B cell (primary cell): ENCODE measurements around the gene TRPM4. TPM values are rescaled to one million over a fixed set of nuclear protein-coding genes. Genes with fewer than 3 reads are reported as not detected.

Experiments used
- ATAC-seq: fragments of 200-7000 bp; cut with Tn5 transposase; one replicate; pipeline ENCODE4 v1.10.0; 2021; ENCODE audit warnings: low read depth, mild to moderate bottlenecking, moderate number of reproducible peaks, moderate library complexity
- CTCF ChIA-PET: fragments of 350-600 bp; sonication (Branson Sonifier 250); formaldehyde crosslinking; loops from one replicate; lab custom pipeline; 2021; ENCODE audit warnings: antibody characterized with exemption, inconsistent platforms; lab: Charles Lee
- POLR2A ChIA-PET: fragments of 350-600 bp; sonication (Branson Sonifier 250); formaldehyde crosslinking; loops from one replicate; lab custom pipeline; 2021; ENCODE audit warnings: antibody characterized with exemption; lab: Charles Lee
- DNase-seq: peaks from one replicate; pipeline ENCODE4 v3.0.0; 2013
- H2AFZ ChIP-seq: 2 replicates; pipeline ENCODE4 v1.6.1; 2012; ENCODE audit warnings: mild to moderate bottlenecking, low read depth, low read length; ENCODE audit not compliant: insufficient read depth, poor library complexity, severe bottlenecking
- H3K27ac ChIP-seq, 2 donors: 1 replicate in 1 of 2; 2 replicates in 1 of 2; pipeline ENCODE4 v1.5.1; 2012 to 2013; ENCODE audit warnings: low read length in 2 of 2, mild to moderate bottlenecking in 2 of 2, moderate library complexity in 1 of 2
- H3K27me3 ChIP-seq, 4 experiments: fragments of 200-600 bp in 1 of 4; sonication (generic) in 1 of 4; replicated peaks in 1 of 4; 1 replicate in 2 of 4; 2 replicates in 2 of 4; pipeline versions ENCODE4 v1.6.1 to v1.7.0; 2013 to 2016; ENCODE audit warnings: low read length in 3 of 4, mild to moderate bottlenecking in 2 of 4, mixed read lengths in 1 of 4, moderate library complexity in 1 of 4; ENCODE audit not compliant: insufficient read depth in 4 of 4, control insufficient read depth in 3 of 4; ENCODE audit errors: control extremely low read depth in 1 of 4
- H3K36me3 ChIP-seq, 2 experiments: replicated peaks in 1 of 2; 1 replicate in 1 of 2; 2 replicates in 1 of 2; pipeline versions ENCODE4 v1.6.1 to v1.7.1; 2013; ENCODE audit warnings: low read length in 1 of 2; ENCODE audit not compliant: insufficient read depth in 2 of 2, control insufficient read depth in 1 of 2; ENCODE audit errors: control extremely low read depth in 1 of 2, extremely low read depth in 1 of 2
- H3K4me1 ChIP-seq, 2 donors: fragments of 200-600 bp in 1 of 2; sonication (generic) in 1 of 2; 1 replicate in 1 of 2; 2 replicates in 1 of 2; pipeline versions ENCODE4 v1.5.1 to v1.6.1; 2013 to 2017; ENCODE audit warnings: low read length in 2 of 2; ENCODE audit not compliant: control insufficient read depth in 2 of 2, insufficient read depth in 2 of 2
- H3K4me2 ChIP-seq: replicated peaks from 2 replicates; pipeline ENCODE3; 2012; ENCODE audit warnings: mild to moderate bottlenecking, low read depth, low read length; ENCODE audit not compliant: poor library complexity, severe bottlenecking
- H3K4me3 ChIP-seq, 5 experiments: fragments of 200-600 bp in 1 of 5; sonication (generic) in 1 of 5; 1 replicate in 3 of 5; 2 replicates in 2 of 5; pipeline versions ENCODE4 v1.5.1 to v1.7.0; 2011 to 2016; ENCODE audit warnings: low read length in 4 of 5, mild to moderate bottlenecking in 4 of 5, low read depth in 2 of 5, control low read depth in 1 of 5, moderate library complexity in 1 of 5; ENCODE audit not compliant: insufficient read depth in 1 of 5; ENCODE audit errors: control extremely low read depth in 1 of 5, extremely low read depth in 1 of 5
- H3K79me2 ChIP-seq: fragments of 200-600 bp; sonication (generic); one replicate; pipeline ENCODE4 v1.6.0; 2016; ENCODE audit warnings: low read length; ENCODE audit not compliant: control insufficient read depth, insufficient read depth
- H3K9ac ChIP-seq: fragments of 200-600 bp; sonication (generic); 2 replicates; pipeline ENCODE4 v1.6.1; 2017; ENCODE audit warnings: mild to moderate bottlenecking, low read length, moderate library complexity
- H3K9me3 ChIP-seq, 3 donors: one replicate each; pipeline versions ENCODE4 v1.6.1 to v1.7.1; 2013; ENCODE audit warnings: low read length in 2 of 3; ENCODE audit not compliant: control insufficient read depth in 2 of 3, insufficient read depth in 1 of 3; ENCODE audit errors: control extremely low read depth in 1 of 3
- H4K20me1 ChIP-seq: 2 replicates; pipeline ENCODE4 v1.6.0; 2012; ENCODE audit warnings: mild to moderate bottlenecking, low read length; ENCODE audit not compliant: insufficient read depth, control insufficient read depth, poor library complexity, severe bottlenecking
- H3K27ac Mint-ChIP-seq: one replicate; pipeline ENCODE4 v1.8.0; 2021; ENCODE audit warnings: mixed read lengths
- H3K27me3 Mint-ChIP-seq: one replicate; pipeline ENCODE4 v1.8.0; 2021; ENCODE audit warnings: mixed read lengths
- H3K4me1 Mint-ChIP-seq: one replicate; pipeline ENCODE4 v1.8.0; 2021; ENCODE audit warnings: mixed read lengths
- H3K4me3 Mint-ChIP-seq: one replicate; pipeline ENCODE4 v1.8.0; 2021; ENCODE audit warnings: mixed read lengths
- H3K9me3 Mint-ChIP-seq: one replicate; pipeline ENCODE4 v1.8.0; 2022; ENCODE audit warnings: mixed read lengths; ENCODE audit not compliant: insufficient read depth
- EZH2 ChIP-seq: IDR thresholded peaks from 2 replicates; pipeline ENCODE4 v1.6.1; 2012; ENCODE audit warnings: borderline replicate concordance, low read depth, mild to moderate bottlenecking, moderate library complexity, low read length; ENCODE audit not compliant: insufficient read depth, poor library complexity, severe bottlenecking
- WGBS: methylation state at CpG from one replicate; pipeline ENCODE4 v1.1.5; 2013; ENCODE audit warnings: missing lambda C conversion rate; ENCODE audit not compliant: insufficient coverage; 5-methylcytosine and 5-hydroxymethylcytosine counted together
- intact Hi-C: fragments of 100-400 bp; cut with micrococcal nuclease; formaldehyde crosslinking; loops from one replicate; pipeline ENCODE4 v1.10.0; 2022
- polyA plus RNA-seq: library from polyadenylated mRNA; depleted of rRNA; stranded (reverse); fragments of >200 nt; gene quantifications from 2 replicates; pipeline ENCODE4 v1.2.3, GENCODE V29; 2012
- total RNA-seq, 2 donors: library from RNA; stranded (reverse); fragments of 120-200 nt in 1 of 2; gene quantifications; 1 replicate in 1 of 2; 2 replicates in 1 of 2; pipeline versions ENCODE4 v1.2.3 to v1.2.4, GENCODE V29; 2013 to 2022
- TF ChIP-seq, protein P1 (sequence below): fragments of 200-600 bp; IDR thresholded peaks from one replicate; pipeline ENCODE4 v1.8.0; 2022; ENCODE audit warnings: antibody characterized with exemption, mild to moderate bottlenecking

TRPM4 gene
- total and polyA plus RNA-seq, 2 donors (not counting 1 experiment from before 2014, with no cell fraction given) = 0.24 TPM; not detected in 1

DNA sequence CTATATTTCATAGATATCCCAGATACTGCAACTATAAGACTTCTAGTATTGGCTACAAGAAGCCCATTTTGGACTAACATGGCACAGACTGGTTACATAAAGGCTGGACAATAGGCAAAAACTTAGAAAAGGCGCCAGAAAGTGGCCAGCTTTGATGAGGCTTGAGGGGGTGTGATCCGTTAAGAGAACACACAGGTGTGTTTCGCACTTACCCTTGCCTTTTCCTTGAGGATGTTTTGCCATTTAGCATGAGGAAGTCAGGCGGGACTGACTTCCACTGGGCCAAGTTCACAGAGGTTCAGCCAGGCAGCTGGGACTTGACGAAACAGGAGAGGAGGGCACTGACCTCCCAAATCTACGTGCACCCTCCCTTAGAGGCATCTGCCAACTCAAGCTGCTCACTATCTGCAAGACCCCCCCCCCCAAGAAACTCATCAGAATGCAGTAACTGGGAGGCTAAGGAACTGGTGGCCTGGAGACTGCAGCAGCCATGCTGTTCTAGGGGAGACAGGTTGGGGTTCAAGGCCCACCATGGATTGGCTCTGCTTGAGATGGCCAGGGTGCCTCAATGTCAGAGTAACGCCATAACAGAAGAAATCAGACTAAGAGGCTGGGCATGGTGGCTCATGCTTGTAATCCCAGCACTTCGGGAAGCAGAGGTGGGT lies 47.9 kb upstream of the TRPM4 start:
- H3K9ac ChIP-seq = no peak overlapping the region
- Mint-ChIP-seq H3K9me3 (no peaks in the 10 kb centered on the region), H3K27me3 (no peaks in the 10 kb centered on the region), H3K27ac (no peak overlapping the region), H3K4me1 (peaks cover 17% of the 10 kb centered on the region), H3K4me3 (no peak overlapping the region)
- H3K9me3 ChIP-seq = no peaks in the 10 kb centered on the region
- CTCF ChIA-PET = interaction anchor here (2.2 kb wide), 1 partner anchor 12 kb away, joined by 8 read pairs; no protein-coding TSS in a partner anchor
- no peak overlapping the region for H3K4me2 ChIP-seq
- POLR2A ChIA-PET = no interaction called here
- H4K20me1 ChIP-seq = peaks cover 32% of the 10 kb centered on the region
- DNase-seq (no peak), ATAC-seq (no peak)
- peaks cover 0 to 37% of the 10 kb centered on the region in 2 experiments for H3K36me3 ChIP-seq
- 100% methylated on average over 6 of the region's 8 CpGs for WGBS
- intact Hi-C loops = loop anchor here (5.0 to 10.0 kb wide), 4 partner anchors 38 to 565 kb away; partner anchors contain the start of genes DBP, GYS1, PRMT1 and RUVBL2
- H3K27me3 ChIP-seq = no peaks in the 10 kb centered on the region
- no peak overlapping the region for H3K27ac ChIP-seq
- no peak for TF ChIP-seq EZH2
- TF ChIP-seq, protein P1, sequence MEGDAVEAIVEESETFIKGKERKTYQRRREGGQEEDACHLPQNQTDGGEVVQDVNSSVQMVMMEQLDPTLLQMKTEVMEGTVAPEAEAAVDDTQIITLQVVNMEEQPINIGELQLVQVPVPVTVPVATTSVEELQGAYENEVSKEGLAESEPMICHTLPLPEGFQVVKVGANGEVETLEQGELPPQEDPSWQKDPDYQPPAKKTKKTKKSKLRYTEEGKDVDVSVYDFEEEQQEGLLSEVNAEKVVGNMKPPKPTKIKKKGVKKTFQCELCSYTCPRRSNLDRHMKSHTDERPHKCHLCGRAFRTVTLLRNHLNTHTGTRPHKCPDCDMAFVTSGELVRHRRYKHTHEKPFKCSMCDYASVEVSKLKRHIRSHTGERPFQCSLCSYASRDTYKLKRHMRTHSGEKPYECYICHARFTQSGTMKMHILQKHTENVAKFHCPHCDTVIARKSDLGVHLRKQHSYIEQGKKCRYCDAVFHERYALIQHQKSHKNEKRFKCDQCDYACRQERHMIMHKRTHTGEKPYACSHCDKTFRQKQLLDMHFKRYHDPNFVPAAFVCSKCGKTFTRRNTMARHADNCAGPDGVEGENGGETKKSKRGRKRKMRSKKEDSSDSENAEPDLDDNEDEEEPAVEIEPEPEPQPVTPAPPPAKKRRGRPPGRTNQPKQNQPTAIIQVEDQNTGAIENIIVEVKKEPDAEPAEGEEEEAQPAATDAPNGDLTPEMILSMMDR = no peak
- no peak overlapping the region for H3K4me3 ChIP-seq
- H2AFZ ChIP-seq = no peak overlapping the region
- no peaks in the 10 kb centered on the region for H3K79me2 ChIP-seq
- H3K4me1 ChIP-seq = peaks cover 5 to 11% of the 10 kb centered on the region in 2 donors

DNA sequence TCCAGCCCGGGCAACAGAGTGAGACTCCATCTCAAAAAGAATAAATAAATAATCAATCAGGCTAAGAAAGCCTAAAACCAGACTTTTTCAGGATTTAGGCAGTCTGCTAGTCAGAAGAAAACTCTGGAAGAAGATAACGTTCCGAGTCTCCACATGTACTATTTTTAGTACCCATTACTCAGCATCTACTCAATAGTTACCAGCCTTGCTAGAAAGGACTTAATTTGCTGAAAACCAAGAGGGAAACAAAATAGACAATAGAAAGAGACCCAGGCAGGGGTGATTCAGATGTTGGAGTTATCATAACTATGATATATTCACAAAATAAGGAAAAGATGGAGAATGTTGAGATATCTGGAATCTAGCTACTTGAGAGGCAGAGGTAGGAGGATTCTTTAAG lies 47.0 kb upstream of the TRPM4 start:
- no peak for ATAC-seq
- TF ChIP-seq, protein P1 = no peak
- TF ChIP-seq EZH2 = no peak
- no peak for DNase-seq
- Histone ChIP-seq H3K9ac (no peak overlapping the region), H3K4me3 (no peak overlapping the region), H3K36me3 (peaks cover 0 to 30% of the 10 kb centered on the region in 2 experiments), H2AFZ (no peak overlapping the region), H3K4me1 (peaks cover 5 to 17% of the 10 kb centered on the region in 2 donors), H4K20me1 (peaks cover 27% of the 10 kb centered on the region), H3K27me3 (no peaks in the 10 kb centered on the region), H3K9me3 (no peaks in the 10 kb centered on the region), H3K4me2 (no peak overlapping the region), H3K27ac (no peak overlapping the region), H3K79me2 (no peaks in the 10 kb centered on the region)
- POLR2A ChIA-PET = interaction anchor here (0.7 kb wide), 1 partner anchor 417 kb away, joined by 4 read pairs; no protein-coding TSS in a partner anchor
- Mint-ChIP-seq H3K27me3 (no peaks in the 10 kb centered on the region), H3K4me3 (no peak overlapping the region), H3K9me3 (no peaks in the 10 kb centered on the region), H3K27ac (no peak overlapping the region), H3K4me1 (peaks cover 18% of the 10 kb centered on the region)
- intact Hi-C loops = loop anchor here (5.0 to 10.0 kb wide), 4 partner anchors 37 to 564 kb away; partner anchors contain the start of genes DBP, GYS1, PRMT1 and RUVBL2
- WGBS = 100% methylated on average over 1 of the region's 3 CpGs
- CTCF ChIA-PET = interaction anchor here (0.7 to 2.2 kb wide), 6 partner anchors 10 to 38 kb away, joined by 3 to 8 read pairs (median 5); no protein-coding TSS in a partner anchor
